Psoas muscle (tissue), 8 donors: ENCODE results near the gene EDEM1. TPM values are rescaled to one million over a fixed set of nuclear protein-coding genes. Genes with fewer than 3 reads are reported as not detected.
A peak's percentile ranks its signal among the peaks of the same experiment; 100 is the strongest.

Experiments used
- ATAC-seq, 4 donors: fragments of 200-7000 bp; cut with Tn5 transposase; one replicate each; pipeline ENCODE4 v1.9.1; 2020; ENCODE audit warnings: moderate library complexity in 3 of 4, mild to moderate bottlenecking in 2 of 4
- DNase-seq, 2 donors: peaks; one replicate each; pipeline ENCODE4 v3.0.0-alpha.2; 2020
- H3K27ac ChIP-seq: fragments of 200-600 bp; one replicate; pipeline ENCODE4 v1.8.0; 2022
- H3K27me3 ChIP-seq, 3 donors: fragments of 200-600 bp in 1 of 3; one replicate each; pipeline versions ENCODE4 v1.6.1 to v1.8.0; 2013 to 2022; ENCODE audit warnings: low read length in 2 of 3, mild to moderate bottlenecking in 2 of 3, moderate library complexity in 1 of 3; ENCODE audit not compliant: insufficient read depth in 3 of 3
- H3K36me3 ChIP-seq, 2 donors: fragments of 200-600 bp in 1 of 2; one replicate each; pipeline versions ENCODE4 v1.6.1 to v1.8.0; 2013 to 2022; ENCODE audit warnings: low read depth in 1 of 2, mild to moderate bottlenecking in 1 of 2, moderate library complexity in 1 of 2; ENCODE audit not compliant: insufficient read depth in 1 of 2
- H3K4me1 ChIP-seq: fragments of 200-600 bp; one replicate; pipeline ENCODE4 v1.8.0; 2022
- H3K4me3 ChIP-seq: fragments of 200-600 bp; one replicate; pipeline ENCODE4 v1.8.0; 2022; ENCODE audit warnings: mild to moderate bottlenecking
- H3K9me3 ChIP-seq: fragments of 200-600 bp; one replicate; pipeline ENCODE4 v1.8.0; 2022
- CTCF ChIP-seq: fragments of 200-600 bp; IDR thresholded peaks from one replicate; pipeline ENCODE4 v1.8.0; 2022; ENCODE audit warnings: antibody characterized with exemption
- WGBS, 3 donors: extraction: QIAGEN DNeasy Blood & Tissue Kit; methylation state at CpG; one replicate each; pipeline versions ENCODE4 v1.1.6 to v1.1.7; 2013; 5-methylcytosine and 5-hydroxymethylcytosine counted together
- intact Hi-C, 2 donors: fragments of 100-400 bp; cut with DNase I; formaldehyde crosslinking; loops; one replicate each; pipeline versions ENCODE4 v1.11.0 to v1.14.2; 2022
- polyA plus RNA-seq, 3 donors: library from polyadenylated mRNA; stranded (reverse); fragments of 200-250 nt; gene quantifications; one replicate each; pipeline ENCODE4 v1.2.3, GENCODE V29; 2013
- total RNA-seq, 4 donors: library from RNA; stranded (reverse); fragmentation: NEBNext Ultra II Directional in 2 of 4; extraction: Animal tissue kit (Norgen Biotek cat#: 25700) in 2 of 4; gene quantifications; one replicate each; pipeline versions ENCODE4 v1.2.1 to v1.2.4, GENCODE V29; 2021 to 2023
- donor health status: healthy with polysubstance abuse.
- donor health status: DM: no; HTN: no; CAD: no; lungs with moderate emphysema.
- donor health status: Bipolar disorder and iron deficiency.
- donor health status: healthy.
- donor health status: DM: yes; HTN: yes; CAD: no.
- donor health status: DM: no; HTN: no; CAD: no.
- donor health status: DM: no; HTN: no; CAD: no.
- donor health status: DM: yes; HTN: yes; CAD: no.

Gene EDEM1
- total and polyA plus RNA-seq, 7 donors, result 2.6 to 11.7 (median 5.7) TPM

- DNase-seq (no peak), ATAC-seq (peak; percentile 17 to 42 (median 32))
- H3K36me3 ChIP-seq, result peaks cover 0 to 20% of the 10 kb centered on the region in 2 donors
- TF ChIP-seq CTCF, result no peak
- intact Hi-C loops, result loop anchor here in 1 of 2 donors (2.0 to 10.0 kb wide), 3 partner anchors 75 to 541 kb away; no protein-coding TSS in a partner anchor
- no peak overlapping the region for H3K4me3 ChIP-seq
- H3K9me3 ChIP-seq, result no peaks in the 10 kb centered on the region
- H3K4me1 ChIP-seq, result peaks cover 47% of the 10 kb centered on the region
- 60 to 71% (median 65%) methylated on average over 2 of the region's 2 CpGs for WGBS, 3 donors
- H3K27me3 ChIP-seq, result no peaks in the 10 kb centered on the region
- H3K27ac ChIP-seq, result peak overlapping the region; percentile 71
Observed at GRCh38 chr3:5195605-5196004, 8.1 kb downstream of the EDEM1 start.

GRCh38 chr3:5197022-5197421 is 9.5 kb downstream of the EDEM1 start:
- intact Hi-C loops, result loop anchor here in 1 of 2 donors (10.0 kb wide), 2 partner anchors 482 to 542 kb away; no protein-coding TSS in a partner anchor

GRCh38 chr3:5197470-5198312 is 10.2 kb downstream of the EDEM1 start:
- H3K4me1 ChIP-seq, result peaks cover 34% of the 10 kb centered on the region
- no peak for TF ChIP-seq CTCF
- no peaks in the 10 kb centered on the region for H3K27me3 ChIP-seq
- 94 to 96% (median 94%) methylated on average over 8 of the region's 8 CpGs for WGBS, 3 donors
- H3K4me3 ChIP-seq, result no peak overlapping the region
- peaks cover 5 to 41% of the 10 kb centered on the region in 2 donors for H3K36me3 ChIP-seq
- no peak overlapping the region for H3K27ac ChIP-seq
- intact Hi-C loops, result loop anchor here in 1 of 2 donors (10.0 kb wide), 2 partner anchors 483 to 543 kb away; no protein-coding TSS in a partner anchor
- DNase-seq, result no peak
- ATAC-seq, result no peak
- H3K9me3 ChIP-seq, result no peaks in the 10 kb centered on the region

More at GRCh38 chr3:5197022-5197421, 9.5 kb downstream of the EDEM1 start:
- H3K9me3 ChIP-seq, result no peaks in the 10 kb centered on the region
- no peak for DNase-seq
- ATAC-seq, result no peak
- WGBS, 3 donors, result 87 to 96% (median 92%) methylated on average over 4 of the region's 4 CpGs
- no peak overlapping the region for H3K27ac ChIP-seq
- TF ChIP-seq CTCF, result no peak
- no peaks in the 10 kb centered on the region for H3K27me3 ChIP-seq
- peaks cover 2 to 34% of the 10 kb centered on the region in 2 donors for H3K36me3 ChIP-seq
- H3K4me3 ChIP-seq, result no peak overlapping the region
- peaks cover 41% of the 10 kb centered on the region for H3K4me1 ChIP-seq

GRCh38 chr3:5198313-5198677 is 10.8 kb downstream of the EDEM1 start:
- no peaks in the 10 kb centered on the region for H3K27me3 ChIP-seq
- ATAC-seq (no peak), DNase-seq (no peak)
- no peaks in the 10 kb centered on the region for H3K9me3 ChIP-seq
- intact Hi-C loops, result loop anchor here in 1 of 2 donors (10.0 kb wide), 2 partner anchors 483 to 543 kb away; no protein-coding TSS in a partner anchor
- TF ChIP-seq CTCF, result no peak
- H3K36me3 ChIP-seq, result peaks cover 5 to 47% of the 10 kb centered on the region in 2 donors
- no peak overlapping the region for H3K27ac ChIP-seq
- H3K4me3 ChIP-seq, result no peak overlapping the region
- peaks cover 31% of the 10 kb centered on the region for H3K4me1 ChIP-seq
- 93 to 96% (median 95%) methylated on average over 4 of the region's 4 CpGs for WGBS, 3 donors
